HepG2 (cell line): ENCODE data around the gene C22orf39.

ENCODE experiments used
- KAT7 ChIP-seq: IDR thresholded peaks from 2 replicates; pipeline ENCODE4 v1.6.1; 2018; ENCODE audit warnings: borderline replicate concordance, missing compliant biosample characterization
- NR2C2 ChIP-seq: sonication (generic); formaldehyde crosslinking; IDR thresholded peaks from 2 replicates; pipeline ENCODE4 v1.4.0; 2020; ENCODE audit warnings: missing genetic modification reagents, mild to moderate bottlenecking, moderate library complexity, borderline replicate concordance
- POLR2A ChIP-seq, 2 experiments: IDR thresholded peaks; 2 replicates each; pipeline ENCODE4 v1.6.1; 2011; ENCODE audit warnings: low read depth in 2 of 2, low read length in 2 of 2, mild to moderate bottlenecking in 1 of 2, moderate library complexity in 1 of 2; ENCODE audit not compliant: insufficient read depth in 1 of 2
- ZNF121 ChIP-seq: sonication (generic); formaldehyde crosslinking; IDR thresholded peaks from 2 replicates; pipeline ENCODE4 v1.5.0; 2020; ENCODE audit warnings: mild to moderate bottlenecking, missing genetic modification reagents
- ZNF737 ChIP-seq: sonication (generic); formaldehyde crosslinking; IDR thresholded peaks from 2 replicates; pipeline ENCODE4 v1.5.0; 2020; ENCODE audit warnings: missing genetic modification reagents, mild to moderate bottlenecking, borderline replicate concordance
- ZNF792 ChIP-seq: IDR thresholded peaks from 2 replicates; pipeline ENCODE4 v1.6.1; 2016
- TF ChIP-seq, protein P1 (sequence below): sonication (generic); formaldehyde crosslinking; IDR thresholded peaks from 2 replicates; pipeline ENCODE4 v1.5.0; 2020; ENCODE audit warnings: missing genetic modification reagents
- TF ChIP-seq, protein P2 (sequence below): sonication (generic); formaldehyde crosslinking; IDR thresholded peaks from 2 replicates; pipeline ENCODE4 v1.8.0; 2022; ENCODE audit warnings: mild to moderate bottlenecking, missing genetic modification reagents; ENCODE audit not compliant: insufficient replicate concordance
- TF ChIP-seq, protein P3 (sequence below): sonication (generic); formaldehyde crosslinking; IDR thresholded peaks from 2 replicates; pipeline ENCODE4 v1.5.0; 2020; ENCODE audit warnings: mild to moderate bottlenecking, missing genetic modification reagents, moderate library complexity
- TF ChIP-seq, protein P4 (sequence below): IDR thresholded peaks from 2 replicates; pipeline ENCODE4 v1.6.1; 2012; ENCODE audit warnings: inconsistent platforms
- TF ChIP-seq, protein P5 (sequence below): fragments of 450-650 bp; IDR thresholded peaks from 2 replicates; pipeline ENCODE4 v1.6.1; 2016

DNA sequence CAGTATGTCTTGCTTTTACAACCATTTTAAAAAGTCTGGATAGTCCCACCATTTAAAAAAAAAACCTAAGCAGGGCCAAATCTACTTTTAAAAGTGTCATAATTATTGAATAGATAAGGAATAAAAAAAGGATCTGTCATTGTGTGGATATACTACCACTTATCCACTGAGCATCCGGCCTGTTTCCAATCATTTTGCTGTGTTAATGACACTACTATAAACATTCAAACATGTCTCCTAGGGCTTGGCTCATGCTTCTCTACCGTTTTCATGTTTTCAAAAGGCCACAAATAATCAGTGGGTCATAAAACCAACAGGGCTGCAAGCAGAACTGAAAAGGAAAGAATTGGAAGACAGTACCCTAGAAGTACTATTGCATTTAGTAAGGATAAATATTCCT, 12.5 kb upstream of the C22orf39 start:
- TF ChIP-seq, protein P1, sequence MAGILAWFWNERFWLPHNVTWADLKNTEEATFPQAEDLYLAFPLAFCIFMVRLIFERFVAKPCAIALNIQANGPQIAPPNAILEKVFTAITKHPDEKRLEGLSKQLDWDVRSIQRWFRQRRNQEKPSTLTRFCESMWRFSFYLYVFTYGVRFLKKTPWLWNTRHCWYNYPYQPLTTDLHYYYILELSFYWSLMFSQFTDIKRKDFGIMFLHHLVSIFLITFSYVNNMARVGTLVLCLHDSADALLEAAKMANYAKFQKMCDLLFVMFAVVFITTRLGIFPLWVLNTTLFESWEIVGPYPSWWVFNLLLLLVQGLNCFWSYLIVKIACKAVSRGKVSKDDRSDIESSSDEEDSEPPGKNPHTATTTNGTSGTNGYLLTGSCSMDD (CRISPR knock-in tag), result no peak
- no peak for TF ChIP-seq ZNF737 (CRISPR knock-in tag)
- TF ChIP-seq ZNF792, result no peak
- TF ChIP-seq, protein P2, sequence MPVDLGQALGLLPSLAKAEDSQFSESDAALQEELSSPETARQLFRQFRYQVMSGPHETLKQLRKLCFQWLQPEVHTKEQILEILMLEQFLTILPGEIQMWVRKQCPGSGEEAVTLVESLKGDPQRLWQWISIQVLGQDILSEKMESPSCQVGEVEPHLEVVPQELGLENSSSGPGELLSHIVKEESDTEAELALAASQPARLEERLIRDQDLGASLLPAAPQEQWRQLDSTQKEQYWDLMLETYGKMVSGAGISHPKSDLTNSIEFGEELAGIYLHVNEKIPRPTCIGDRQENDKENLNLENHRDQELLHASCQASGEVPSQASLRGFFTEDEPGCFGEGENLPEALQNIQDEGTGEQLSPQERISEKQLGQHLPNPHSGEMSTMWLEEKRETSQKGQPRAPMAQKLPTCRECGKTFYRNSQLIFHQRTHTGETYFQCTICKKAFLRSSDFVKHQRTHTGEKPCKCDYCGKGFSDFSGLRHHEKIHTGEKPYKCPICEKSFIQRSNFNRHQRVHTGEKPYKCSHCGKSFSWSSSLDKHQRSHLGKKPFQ, result no peak
- TF ChIP-seq ZNF121, result no peak
- TF ChIP-seq POLR2A (IDR thresholded peaks at IDR 0.05; ENCODE audit: insufficient read depth in 1 of 2, low read depth in 2 of 2, low read length in 2 of 2), result no peak
- no peak for TF ChIP-seq KAT7 (CRISPR knock-in tag)
- TF ChIP-seq, protein P3, sequence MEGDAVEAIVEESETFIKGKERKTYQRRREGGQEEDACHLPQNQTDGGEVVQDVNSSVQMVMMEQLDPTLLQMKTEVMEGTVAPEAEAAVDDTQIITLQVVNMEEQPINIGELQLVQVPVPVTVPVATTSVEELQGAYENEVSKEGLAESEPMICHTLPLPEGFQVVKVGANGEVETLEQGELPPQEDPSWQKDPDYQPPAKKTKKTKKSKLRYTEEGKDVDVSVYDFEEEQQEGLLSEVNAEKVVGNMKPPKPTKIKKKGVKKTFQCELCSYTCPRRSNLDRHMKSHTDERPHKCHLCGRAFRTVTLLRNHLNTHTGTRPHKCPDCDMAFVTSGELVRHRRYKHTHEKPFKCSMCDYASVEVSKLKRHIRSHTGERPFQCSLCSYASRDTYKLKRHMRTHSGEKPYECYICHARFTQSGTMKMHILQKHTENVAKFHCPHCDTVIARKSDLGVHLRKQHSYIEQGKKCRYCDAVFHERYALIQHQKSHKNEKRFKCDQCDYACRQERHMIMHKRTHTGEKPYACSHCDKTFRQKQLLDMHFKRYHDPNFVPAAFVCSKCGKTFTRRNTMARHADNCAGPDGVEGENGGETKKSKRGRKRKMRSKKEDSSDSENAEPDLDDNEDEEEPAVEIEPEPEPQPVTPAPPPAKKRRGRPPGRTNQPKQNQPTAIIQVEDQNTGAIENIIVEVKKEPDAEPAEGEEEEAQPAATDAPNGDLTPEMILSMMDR, result no peak
- TF ChIP-seq, protein P4, sequence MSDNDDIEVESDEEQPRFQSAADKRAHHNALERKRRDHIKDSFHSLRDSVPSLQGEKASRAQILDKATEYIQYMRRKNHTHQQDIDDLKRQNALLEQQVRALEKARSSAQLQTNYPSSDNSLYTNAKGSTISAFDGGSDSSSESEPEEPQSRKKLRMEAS, result no peak
- TF ChIP-seq, protein P5, sequence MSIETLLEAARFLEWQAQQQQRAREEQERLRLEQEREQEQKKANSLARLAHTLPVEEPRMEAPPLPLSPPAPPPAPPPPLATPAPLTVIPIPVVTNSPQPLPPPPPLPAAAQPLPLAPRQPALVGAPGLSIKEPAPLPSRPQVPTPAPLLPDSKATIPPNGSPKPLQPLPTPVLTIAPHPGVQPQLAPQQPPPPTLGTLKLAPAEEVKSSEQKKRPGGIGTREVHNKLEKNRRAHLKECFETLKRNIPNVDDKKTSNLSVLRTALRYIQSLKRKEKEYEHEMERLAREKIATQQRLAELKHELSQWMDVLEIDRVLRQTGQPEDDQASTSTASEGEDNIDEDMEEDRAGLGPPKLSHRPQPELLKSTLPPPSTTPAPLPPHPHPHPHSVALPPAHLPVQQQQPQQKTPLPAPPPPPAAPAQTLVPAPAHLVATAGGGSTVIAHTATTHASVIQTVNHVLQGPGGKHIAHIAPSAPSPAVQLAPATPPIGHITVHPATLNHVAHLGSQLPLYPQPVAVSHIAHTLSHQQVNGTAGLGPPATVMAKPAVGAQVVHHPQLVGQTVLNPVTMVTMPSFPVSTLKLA, result no peak
- TF ChIP-seq NR2C2, result no peak
